Epidermal melanocyte (primary cell): ENCODE results near the gene KCNMA1.

Source experiments
- DNase-seq: peaks from one replicate; pipeline ENCODE4 v3.0.0; 2011; ENCODE audit warnings: low spot score; ENCODE audit not compliant: insufficient read length

The KCNMA1 gene

DNA sequence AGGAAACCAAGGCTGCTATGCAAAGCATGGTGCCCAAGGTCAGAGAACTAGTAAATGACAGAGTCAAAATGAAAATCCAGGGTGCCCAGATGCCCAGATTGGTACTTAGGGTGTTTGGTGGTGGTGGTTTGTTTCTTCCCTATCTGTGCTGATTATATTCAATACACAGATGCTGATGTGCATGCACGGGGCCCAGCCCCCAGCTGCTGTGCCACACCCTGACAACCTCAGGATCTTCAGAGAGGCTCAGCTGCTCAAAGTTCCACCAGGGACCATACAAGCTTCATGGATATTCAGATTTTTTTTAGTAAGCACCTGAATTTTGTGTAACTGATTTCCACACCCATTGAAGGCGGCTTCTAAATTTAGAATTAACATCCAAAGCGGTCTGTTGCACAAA is 75.6 kb downstream of the KCNMA1 start:
- DNase-seq, result no peak

DNA sequence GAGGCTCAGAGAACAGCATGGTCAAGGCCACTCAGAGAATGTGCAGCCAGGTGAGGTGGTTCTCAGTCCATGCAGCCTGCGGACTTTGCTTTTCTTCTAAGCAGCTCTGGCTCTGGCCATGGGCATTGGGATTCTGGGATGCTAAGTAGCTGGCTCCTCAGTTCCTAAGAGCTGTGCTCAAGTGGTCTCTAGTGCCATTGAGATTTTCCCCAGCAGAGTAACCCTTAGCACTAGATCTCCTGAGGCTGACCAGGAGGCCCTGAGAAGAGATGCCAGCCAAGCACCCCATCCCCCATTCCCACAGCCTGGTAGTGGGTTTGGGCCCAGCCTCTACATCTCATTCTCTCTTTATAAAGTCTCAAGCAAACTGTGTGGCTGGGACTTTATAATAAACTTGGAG is 77.1 kb downstream of the KCNMA1 start:
- DNase-seq, result no peak

DNA sequence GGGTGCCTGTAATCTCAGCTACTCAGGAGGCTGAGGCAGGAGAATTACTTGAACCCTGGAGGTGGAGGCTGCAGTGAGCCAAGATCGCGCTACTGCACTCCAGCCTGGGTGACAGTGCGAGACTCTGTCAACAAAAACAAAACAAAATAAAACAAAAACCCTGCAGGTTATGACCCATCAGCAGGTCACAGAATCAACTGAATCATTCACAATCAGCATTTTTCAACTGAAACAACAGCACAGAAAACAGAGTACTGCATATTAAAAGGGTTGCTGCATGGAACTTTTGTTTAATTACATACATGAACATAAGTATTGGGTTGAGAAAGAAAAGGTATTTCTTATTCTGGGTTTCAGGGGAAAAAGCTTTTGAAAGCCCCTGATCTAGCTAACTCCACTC is 77.6 kb downstream of the KCNMA1 start:
- no peak for DNase-seq

DNA sequence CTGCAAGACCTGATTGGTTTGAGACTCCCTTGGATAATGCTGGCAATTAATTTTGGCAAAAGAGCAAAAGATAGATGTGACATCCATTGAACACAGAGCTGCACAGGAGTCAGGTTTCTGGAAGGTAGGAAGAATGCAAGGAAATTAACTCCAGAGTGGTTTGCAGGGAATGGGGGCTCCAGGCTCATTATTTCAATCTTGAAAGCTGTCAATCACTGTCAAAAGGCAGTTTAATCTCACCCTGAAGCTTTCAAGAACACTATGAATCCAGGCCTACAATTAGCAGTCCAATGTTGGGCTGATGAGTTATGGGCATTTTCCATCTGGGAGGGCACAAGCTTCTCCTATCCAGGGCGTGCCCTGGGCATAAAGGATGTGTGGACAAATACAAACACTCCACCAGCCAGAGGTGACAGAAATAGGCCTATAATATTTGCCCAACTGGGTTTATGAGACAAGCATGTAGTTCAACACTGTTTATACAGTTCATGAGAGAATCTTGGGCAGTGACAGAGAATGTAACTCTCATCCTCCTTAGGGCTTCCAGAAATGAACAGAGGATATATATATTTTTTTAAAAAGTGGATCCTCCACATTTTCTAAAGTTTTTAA is 80.5 kb downstream of the KCNMA1 start:
- DNase-seq, result no peak

DNA sequence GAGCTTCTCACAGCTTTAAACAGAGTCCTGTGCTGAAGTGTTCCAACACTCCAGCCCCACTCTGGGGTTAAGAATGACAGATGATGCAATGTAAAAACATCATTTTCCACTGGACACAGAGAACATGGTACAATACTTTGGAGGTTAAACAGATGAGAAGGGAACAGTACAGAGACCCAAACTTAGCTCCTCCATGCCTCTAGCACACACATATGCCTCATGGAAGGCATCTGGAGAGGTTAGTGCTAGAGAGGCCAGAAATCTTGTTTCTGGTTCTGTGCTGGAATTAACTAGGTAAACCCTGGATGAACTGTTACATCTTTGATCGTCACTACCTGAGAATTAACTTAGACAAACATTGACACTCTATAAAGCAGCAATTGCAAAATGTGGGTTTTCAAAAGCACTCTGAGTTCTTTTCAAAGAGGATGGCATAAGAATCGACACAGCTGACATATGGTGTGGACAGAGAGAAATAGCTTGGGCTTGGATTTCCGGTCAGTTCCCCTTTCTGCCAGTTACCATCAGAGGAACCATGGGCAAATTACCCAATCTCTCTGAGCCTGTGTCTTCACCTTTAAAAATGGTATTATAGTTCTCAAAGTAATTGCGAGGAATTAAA is 81.9 kb downstream of the KCNMA1 start:
- DNase-seq, result no peak

DNA sequence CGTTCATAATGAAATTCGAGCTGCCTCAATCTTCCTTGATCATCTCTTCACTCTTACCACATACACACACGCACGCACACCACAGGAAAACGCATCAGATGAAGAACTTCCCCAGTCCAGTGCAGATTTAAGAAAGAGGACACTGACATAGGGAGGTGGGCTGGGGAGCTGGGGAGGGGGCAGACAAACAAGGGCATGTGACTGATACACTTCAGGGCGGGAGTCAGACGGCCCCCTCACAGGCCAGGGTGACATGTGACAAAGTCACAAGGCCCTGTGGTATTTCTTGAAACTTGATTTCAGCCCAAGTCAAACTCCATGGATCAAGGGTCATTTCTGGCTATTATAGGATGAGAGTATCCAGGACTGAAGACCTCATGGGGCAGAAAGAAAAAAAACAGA is 82.6 kb downstream of the KCNMA1 start:
- DNase-seq, result no peak

DNA sequence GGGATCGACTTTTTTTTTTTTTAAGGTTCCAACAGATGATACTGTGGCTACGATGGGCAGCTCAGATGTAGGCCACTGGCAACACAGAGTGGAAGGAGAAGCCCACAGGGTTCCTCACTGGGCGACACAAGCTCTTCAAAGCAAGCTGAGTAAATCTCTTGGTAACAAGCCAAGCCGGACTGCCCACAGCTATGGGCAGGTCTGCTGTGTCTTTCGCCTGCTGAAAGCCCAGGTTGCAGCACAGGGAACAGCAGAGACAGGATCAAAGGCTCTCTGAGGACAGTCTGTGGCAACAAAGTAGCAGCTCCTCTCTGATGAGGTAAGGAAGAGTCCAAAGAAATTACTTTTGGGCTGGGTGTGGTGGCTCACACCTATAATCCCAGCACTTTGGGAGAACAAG is 83.6 kb downstream of the KCNMA1 start:
- DNase-seq, result no peak

DNA sequence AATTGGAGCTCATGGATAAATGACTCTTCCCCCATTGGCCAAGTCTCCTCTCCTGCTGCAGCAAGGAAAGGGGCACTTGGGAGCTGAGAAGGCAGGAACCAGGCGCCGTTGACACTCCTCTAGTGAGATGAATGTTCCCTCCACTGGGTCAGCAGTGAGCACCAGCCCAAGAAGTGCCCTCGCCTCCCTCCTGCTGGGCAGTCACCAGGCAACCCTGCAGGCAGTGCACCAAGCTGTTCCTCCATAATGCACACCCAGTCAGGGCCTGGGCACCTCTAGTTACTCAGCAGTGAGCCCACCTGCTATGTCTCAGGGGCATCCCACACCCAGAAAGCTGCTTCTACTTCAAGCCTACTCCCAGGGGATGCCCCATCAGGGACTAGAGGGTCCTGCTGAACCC is 84.3 kb downstream of the KCNMA1 start:
- DNase-seq, result no peak

DNA sequence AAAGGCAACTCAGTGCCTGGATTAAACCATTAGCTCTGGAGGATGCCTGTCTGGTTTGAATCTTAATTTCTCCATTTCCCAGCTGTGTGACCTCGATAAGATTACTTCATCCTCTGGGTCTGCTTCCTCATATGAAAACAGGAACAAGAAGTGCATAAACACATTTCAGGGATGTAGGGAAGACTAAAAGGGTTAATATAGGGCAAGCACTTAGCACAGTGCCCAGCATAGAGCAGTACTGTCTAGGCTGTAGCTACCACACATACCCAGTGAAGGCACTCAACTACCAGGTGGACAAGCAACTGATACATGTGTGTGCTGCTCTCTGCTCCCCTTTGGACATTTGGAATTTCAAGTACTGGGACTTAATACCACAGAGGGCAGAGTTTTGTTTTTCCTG is 85.4 kb downstream of the KCNMA1 start:
- DNase-seq, result no peak

DNA sequence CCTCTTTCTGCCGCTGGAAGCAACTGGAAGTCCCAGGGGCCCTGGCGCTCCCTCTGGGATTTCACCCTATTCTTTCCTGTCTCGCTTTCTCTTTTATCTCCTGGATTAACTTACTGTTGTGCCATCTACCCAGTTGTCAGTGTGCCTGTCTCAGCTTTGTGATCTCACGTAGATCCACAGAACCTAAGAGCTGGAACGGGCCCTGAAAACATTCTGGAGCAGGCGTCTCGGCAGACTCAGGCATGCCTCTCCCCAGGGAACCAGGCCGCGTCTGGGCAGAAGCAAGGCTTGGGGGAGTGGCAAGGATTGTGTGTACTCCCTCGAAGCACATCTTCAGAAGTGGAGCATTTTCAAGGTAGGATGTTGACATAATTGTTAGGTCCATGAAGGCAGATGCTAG is 87.2 kb downstream of the KCNMA1 start:
- no peak for DNase-seq

DNA sequence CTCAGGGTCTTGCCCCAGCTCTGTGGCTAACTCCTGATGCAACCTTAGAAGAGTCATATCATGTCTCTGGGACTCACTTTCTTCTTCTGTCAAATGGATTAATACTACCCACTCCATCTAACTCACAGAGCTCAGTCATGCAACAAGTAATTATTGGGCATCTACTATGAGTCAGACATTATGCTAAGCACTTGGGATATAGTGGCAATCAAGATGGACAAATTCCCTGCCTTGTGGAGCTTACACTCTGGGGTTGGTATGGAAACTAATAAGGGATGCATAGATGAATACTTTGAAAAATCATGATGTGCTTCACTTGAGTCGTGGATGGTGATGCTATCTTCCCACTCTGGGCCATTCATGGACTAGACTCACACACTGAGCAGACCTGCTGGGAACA is 88.9 kb downstream of the KCNMA1 start:
- DNase-seq, result no peak

DNA sequence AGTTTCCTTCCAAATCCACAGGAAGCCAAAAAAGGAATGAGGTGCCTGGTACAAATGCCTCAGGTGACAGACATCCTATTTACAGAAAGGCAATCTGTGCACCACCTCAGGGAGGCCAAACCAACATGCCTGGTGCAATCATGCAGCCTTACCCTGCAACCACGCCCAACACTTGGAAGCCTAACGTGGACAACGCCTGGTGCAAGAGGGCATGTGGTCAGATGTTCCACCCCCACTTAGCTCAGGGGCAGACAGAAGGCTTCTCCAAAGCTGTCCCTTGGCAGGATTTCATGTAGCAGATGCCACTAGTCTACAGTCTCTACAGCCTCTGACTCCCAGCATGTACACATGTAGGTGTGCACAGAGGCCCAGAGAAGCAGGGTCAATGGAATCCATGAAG is 89.5 kb downstream of the KCNMA1 start:
- DNase-seq, result no peak

DNA sequence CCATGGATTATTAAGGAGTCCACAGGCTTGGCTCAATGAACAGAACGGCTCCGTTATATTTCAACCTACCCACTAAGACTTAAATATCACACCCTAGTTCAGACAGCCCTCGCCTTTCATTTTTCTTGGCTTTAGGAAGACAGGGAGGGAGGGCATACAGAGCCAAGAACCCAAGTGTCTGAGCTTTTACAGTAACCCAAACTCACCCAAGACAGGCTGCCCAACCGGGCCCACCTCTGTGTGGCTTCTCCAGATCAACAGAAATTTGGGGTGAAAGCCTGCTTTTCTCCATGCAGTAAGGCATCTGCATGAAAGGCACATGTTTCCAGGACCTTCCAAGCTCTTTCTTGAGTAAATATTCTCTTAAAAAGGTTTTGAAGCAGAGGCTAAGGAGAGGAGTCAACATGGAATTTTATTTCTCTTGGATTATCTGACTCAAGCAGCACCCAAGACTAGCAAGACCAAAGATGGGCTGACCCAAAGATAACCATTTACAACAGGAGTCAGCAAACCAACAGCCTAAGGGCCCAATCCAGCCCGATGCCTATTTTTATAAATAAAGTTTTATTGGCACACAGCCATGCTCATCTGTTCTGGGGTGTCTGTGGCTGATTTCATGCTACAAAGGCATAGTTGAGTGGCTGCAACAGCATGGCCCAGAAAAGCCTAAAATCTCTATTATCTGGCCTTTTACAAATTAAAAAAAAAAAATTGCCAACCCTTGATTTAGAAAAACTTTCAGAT is 90.1 kb downstream of the KCNMA1 start:
- DNase-seq, result no peak

DNA sequence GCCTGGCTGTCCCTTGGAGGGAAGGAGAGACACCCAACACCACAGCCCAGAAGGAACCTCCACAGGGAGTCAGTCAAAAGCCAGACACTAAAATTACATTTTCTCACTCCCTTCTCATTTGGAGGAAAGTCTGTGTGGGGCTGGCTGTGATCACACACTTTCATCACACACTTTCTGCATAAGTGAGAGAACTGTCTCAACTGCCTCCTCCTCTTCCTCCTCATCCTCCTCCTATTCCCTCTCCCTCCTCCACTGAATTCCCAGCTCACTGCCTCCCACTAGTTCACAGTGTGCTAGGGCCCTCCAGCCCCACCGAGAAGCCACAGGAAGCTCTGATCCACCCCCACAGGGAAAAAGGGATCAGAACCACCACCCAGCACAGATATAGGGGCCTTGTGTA is 91.6 kb downstream of the KCNMA1 start:
- no peak for DNase-seq

DNA sequence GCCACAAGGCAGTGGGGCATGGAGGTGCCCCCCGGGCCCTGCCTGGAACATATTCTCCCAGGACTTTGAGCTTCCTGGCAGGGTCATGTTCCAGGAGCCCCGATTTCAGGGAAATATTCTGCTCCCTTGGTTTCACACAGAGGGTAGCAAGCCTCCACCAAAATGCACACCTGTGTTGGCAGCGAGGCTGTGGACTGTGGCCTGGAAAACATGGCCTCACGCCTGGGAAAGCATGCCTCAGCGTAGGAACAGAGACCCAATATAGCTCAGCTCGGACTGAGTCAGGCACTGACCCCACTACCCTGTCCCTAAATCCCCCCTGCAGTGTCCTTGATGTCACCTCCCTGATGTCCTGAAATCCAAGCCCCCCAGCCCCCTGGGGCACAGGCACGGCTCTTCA is 92.0 kb downstream of the KCNMA1 start:
- DNase-seq, result no peak

DNA sequence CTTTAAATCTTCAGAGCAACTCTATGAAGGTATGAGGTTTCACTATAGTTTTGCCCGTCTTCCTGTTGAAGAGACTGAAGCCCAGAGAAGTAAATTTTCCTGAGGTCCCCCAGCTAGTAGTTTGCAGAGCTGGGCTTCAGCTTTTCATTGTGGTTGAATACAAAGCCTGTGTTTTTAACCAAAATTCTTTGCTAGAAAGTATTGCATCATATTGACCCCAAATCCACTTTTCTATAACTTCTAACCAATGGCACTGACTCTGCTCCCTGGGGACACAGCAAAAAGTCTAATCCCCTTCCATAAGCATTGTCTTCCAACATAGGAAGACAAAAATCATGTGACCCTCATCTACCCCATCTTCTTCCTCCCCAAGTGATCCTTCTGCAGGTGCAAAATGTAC is 93.0 kb downstream of the KCNMA1 start:
- no peak for DNase-seq

DNA sequence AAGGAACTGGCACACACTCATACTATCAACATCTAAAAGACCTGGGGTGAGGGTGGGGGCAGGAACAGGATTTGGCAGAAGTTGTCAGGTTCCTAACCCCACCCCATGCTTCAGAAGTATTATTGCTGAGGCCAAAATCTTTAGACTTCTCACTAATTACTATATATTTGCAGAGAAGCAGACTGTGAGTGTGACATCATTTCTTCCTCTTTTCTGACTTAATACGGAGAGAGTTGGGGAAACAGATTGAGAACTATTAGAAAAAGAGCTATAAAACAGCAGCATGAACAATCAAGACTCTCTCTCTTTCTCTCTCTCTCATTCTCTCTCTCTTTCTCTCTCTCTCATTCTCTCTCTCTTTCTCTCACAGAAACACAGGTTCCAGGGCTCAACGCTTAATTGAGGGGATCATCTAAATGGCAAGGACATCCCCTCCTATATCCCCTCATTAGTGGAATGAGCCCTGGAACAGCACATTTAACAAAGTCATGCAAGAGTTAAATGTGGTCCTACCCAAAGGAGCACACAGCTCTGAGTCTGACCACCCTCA is 94.8 kb downstream of the KCNMA1 start:
- no peak for DNase-seq

DNA sequence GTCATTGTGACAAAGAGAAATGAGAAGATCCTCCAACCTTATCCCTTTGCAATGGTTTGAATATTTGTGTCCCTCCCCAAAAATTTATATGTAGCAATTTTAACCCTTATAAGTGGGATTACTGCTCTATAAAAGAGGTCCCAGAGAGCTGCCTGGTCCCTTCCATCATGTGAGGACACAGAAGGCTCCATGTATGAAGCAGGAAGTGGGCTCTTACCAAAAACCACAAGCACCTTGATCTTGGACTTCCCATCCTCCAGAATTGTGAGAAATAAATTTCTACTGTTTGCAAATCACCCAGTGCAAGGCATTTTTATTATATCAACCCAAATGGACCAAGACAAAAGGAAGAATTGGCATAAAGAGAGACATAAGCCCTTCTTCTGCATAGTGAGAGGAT is 95.7 kb downstream of the KCNMA1 start:
- DNase-seq, result no peak

DNA sequence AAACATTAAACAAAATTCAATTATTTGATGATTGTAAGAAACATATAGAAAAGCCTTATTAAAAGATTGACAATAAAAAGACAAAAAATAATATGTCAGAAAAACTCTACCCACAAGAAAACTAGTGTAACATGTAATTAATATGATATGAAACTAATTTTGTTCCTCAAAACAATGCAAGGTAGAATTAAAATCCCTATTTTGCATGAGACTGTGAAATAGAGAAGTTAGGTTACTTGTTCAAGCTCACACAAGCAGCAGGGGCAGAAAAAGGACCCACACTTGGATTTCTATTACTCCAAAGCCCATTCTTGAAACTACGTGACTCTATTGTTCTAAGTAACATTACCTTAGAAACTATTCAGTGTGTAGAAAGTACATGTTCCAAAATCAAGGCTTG is 96.4 kb downstream of the KCNMA1 start:
- no peak for DNase-seq

DNA sequence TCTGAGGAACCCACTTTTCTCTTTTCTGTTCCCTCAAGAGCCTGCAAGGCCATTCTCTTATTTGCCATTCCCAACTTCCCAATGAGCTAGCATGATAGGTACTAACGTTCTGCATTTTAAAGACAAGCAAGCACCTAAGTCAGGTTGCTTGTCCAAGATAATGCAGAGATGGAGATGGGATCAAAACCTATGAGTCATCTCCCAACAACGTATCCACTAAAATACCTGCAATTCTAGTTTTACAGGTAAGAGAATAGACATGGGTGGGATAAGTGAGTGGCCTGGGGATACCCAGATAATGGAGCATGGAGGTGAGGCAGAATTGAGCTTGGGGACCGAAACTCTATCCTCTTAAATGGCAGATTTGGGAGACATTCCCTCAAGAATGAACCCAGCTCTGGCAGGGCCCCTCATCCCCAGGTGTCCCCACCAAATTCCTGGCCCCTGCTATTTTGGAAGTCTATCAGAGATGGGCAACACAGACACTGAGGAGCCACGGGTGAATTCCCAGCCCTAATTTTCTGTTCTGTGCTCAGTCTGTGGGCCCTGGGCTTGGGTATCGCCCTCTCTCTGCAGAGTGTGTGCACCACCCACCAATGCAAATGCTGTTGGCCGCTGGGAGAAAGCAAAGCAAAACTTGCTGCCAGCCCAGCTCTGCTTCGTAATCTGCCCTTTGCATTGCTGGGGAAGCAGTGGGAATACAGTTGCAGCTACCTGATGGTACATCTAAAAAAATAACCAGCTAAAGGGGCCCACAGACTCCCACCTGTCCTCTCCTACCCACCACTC is 98.3 kb downstream of the KCNMA1 start:
- DNase-seq, result no peak

DNA sequence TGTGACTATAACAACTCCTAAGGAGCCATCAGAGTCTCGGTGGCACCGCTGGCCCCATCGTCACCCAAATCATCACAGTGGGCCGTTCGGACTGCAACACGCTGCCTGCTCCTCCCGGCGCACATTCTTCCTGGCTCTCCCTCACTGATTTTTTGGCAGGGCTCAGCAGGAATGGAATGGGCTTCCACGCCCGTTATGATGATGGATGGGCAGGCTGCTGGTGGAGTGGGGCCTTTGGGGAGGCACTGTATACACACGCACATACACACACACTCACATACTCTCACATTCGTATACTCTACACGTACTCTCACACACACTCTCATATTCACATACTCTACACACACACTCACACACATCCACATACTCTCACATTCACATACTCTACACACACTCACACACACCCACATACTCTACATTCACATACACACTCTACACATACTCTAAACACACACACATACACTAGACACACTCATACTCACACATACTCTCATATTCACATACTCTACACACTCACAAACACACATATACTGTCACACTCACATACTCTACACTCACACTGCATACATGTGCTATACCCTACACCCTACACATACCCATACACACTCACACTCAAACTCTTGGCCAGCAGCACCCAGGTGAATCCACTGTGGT is 99.8 kb downstream of the KCNMA1 start:
- no peak for DNase-seq
